Measurements from ENCODE around the gene SLC12A5.

- TF ChIP-seq CTCF (IDR thresholded peaks at IDR 0.05 in 4 of 5, conservative IDR thresholded peaks at IDR 0.05 in 1 of 5) (peak in 3 of 5 experiments; percentile 20 to 36 (median 28)), POLR2A (IDR thresholded peaks at IDR 0.05) (no peak)
These were observed 58.1 kb downstream of the SLC12A5 start for GRCh38 chr20:46087161-46087560.

Data from gastrocnemius medialis (tissue), 4 donors.